Progenitor cell of endocrine pancreas (in vitro differentiated cells): Measurements from ENCODE around the gene ADARB1. TPM values are rescaled to one million over a fixed set of nuclear protein-coding genes. Genes with fewer than 3 reads are reported as not detected.

ENCODE experiments used
- DNase-seq: peaks from one replicate; pipeline ENCODE4 v3.0.0; 2021; ENCODE audit warnings: low spot score; ENCODE audit not compliant: unreplicated experiment
- H3K27ac Mint-ChIP-seq: 2 replicates; pipeline ENCODE4 v1.8.0; 2021; ENCODE audit warnings: mild to moderate bottlenecking, moderate library complexity, mixed read lengths
- H3K27me3 Mint-ChIP-seq: 2 replicates; pipeline ENCODE4 v1.8.0; 2021; ENCODE audit warnings: mixed read lengths
- H3K36me3 Mint-ChIP-seq: 2 replicates; pipeline ENCODE4 v1.8.0; 2022; ENCODE audit warnings: mixed read lengths; ENCODE audit not compliant: insufficient read depth
- H3K4me1 Mint-ChIP-seq: 2 replicates; pipeline ENCODE4 v1.8.0; 2021; ENCODE audit warnings: low read depth, mixed read lengths
- H3K4me3 Mint-ChIP-seq: 2 replicates; pipeline ENCODE4 v1.8.0; 2021; ENCODE audit warnings: low read depth, mild to moderate bottlenecking, moderate library complexity, mixed read lengths
- H3K9me3 Mint-ChIP-seq: 2 replicates; pipeline ENCODE4 v1.8.0; 2021; ENCODE audit warnings: low read depth, mixed read lengths
- total RNA-seq: library from RNA; stranded (reverse); gene quantifications from 2 replicates; pipeline ENCODE4 v1.2.1, GENCODE V29; 2021
- TF ChIP-seq, protein P1 (sequence below): fragments of 200-600 bp; sonication (generic); IDR thresholded peaks from one replicate; pipeline ENCODE4 v1.5.0; 2021; ENCODE audit warnings: antibody characterized with exemption, mild to moderate bottlenecking; ENCODE audit not compliant: unreplicated experiment

Gene ADARB1
- total RNA-seq, 1 donor from 2014 or later, result 19.1 TPM

DNA sequence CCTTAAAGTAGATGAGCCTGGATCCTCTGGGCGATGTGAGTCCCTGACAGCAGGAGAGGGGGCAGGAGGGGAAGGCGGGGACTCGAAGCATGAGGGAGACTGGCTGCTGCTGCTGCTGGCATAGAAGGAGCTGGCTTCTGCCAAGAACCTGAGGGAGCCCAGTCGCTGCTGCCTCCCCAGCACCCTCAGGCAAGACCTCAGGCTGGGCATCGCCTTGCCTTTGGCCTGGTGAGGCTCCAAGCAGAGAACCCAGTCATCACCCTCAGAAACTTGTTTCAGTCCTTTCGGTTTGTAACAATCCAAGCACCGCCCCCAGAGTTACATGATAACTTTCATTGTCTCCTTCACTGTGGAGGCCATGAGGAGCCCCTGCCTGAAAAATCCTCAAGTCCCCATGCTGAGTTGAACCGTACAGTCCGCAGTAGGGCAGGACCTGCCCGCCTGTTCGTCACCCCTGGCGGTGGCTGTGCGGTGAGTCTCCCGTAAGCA lies 174.6 kb downstream of the ADARB1 start:
- peaks cover 14% of the 10 kb centered on the region for H3K4me1 Mint-ChIP-seq
- H3K4me3 Mint-ChIP-seq, result peak overlapping the region; percentile 45
- peaks cover 6% of the 10 kb centered on the region for H3K9me3 Mint-ChIP-seq
- TF ChIP-seq, protein P1, sequence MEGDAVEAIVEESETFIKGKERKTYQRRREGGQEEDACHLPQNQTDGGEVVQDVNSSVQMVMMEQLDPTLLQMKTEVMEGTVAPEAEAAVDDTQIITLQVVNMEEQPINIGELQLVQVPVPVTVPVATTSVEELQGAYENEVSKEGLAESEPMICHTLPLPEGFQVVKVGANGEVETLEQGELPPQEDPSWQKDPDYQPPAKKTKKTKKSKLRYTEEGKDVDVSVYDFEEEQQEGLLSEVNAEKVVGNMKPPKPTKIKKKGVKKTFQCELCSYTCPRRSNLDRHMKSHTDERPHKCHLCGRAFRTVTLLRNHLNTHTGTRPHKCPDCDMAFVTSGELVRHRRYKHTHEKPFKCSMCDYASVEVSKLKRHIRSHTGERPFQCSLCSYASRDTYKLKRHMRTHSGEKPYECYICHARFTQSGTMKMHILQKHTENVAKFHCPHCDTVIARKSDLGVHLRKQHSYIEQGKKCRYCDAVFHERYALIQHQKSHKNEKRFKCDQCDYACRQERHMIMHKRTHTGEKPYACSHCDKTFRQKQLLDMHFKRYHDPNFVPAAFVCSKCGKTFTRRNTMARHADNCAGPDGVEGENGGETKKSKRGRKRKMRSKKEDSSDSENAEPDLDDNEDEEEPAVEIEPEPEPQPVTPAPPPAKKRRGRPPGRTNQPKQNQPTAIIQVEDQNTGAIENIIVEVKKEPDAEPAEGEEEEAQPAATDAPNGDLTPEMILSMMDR, result no peak
- H3K27ac Mint-ChIP-seq, result no peak overlapping the region
- H3K36me3 Mint-ChIP-seq, result no peaks in the 10 kb centered on the region
- peaks cover 11% of the 10 kb centered on the region for H3K27me3 Mint-ChIP-seq
- DNase-seq, result no peak

DNA sequence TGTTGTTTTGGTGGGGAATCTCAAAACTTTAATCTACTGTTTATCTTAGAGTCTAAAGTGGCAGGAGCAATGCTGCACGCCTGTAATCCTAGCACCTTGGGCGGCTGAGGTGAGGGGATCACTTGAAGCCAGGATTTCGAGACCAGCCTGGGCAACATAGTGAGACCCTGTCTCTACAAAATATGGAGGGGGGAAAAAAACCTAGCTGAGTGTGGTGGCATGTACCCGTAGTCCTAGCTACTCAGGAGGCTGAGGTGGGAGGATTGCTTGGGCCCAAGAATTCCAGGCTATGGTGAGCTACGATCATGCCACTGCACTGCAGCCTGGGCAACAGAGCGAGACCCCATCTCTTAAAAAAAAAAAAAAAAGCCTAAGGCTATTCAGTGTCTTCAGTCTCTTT lies 175.2 kb downstream of the ADARB1 start:
- DNase-seq, result no peak
- peaks cover 14% of the 10 kb centered on the region for H3K4me1 Mint-ChIP-seq
- H3K4me3 Mint-ChIP-seq, result no peak overlapping the region
- H3K9me3 Mint-ChIP-seq, result no peaks in the 10 kb centered on the region
- no peaks in the 10 kb centered on the region for H3K36me3 Mint-ChIP-seq
- peaks cover 9% of the 10 kb centered on the region for H3K27me3 Mint-ChIP-seq
- no peak overlapping the region for H3K27ac Mint-ChIP-seq
- TF ChIP-seq, protein P1, result no peak

DNA sequence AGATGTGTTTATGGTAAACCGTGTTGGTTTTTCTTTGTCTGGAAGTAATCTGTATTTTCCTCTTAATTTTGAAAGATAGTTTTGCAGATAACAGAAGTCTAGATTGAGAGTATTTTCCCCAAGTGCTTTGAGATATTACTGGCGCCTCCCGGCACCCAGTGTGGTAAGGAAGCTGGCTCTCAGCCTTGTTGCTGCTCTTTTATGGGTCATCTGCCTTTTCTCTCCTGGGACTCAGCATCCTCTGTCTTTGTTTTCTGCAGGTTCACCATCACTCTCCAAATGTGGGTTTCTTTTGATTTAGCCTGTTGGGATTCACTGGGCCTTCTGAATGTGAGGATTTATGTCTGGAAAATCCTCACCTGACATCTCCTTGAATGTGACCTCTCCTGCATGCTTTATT lies 175.9 kb downstream of the ADARB1 start:
- Mint-ChIP-seq H3K36me3 (no peaks in the 10 kb centered on the region), H3K27ac (no peak overlapping the region), H3K4me3 (no peak overlapping the region), H3K9me3 (no peaks in the 10 kb centered on the region), H3K4me1 (peaks cover 14% of the 10 kb centered on the region), H3K27me3 (peaks cover 13% of the 10 kb centered on the region)
- TF ChIP-seq, protein P1, result no peak
- DNase-seq, result no peak

GRCh38 chr21:45250914-45251634 lies 176.7 kb downstream of the ADARB1 start:
- no peaks in the 10 kb centered on the region for H3K36me3 Mint-ChIP-seq
- peaks cover 14% of the 10 kb centered on the region for H3K4me1 Mint-ChIP-seq
- peaks cover 13% of the 10 kb centered on the region for H3K27me3 Mint-ChIP-seq
- DNase-seq, result no peak
- TF ChIP-seq, protein P1, result no peak
- H3K4me3 Mint-ChIP-seq, result no peak overlapping the region
- no peak overlapping the region for H3K27ac Mint-ChIP-seq
- H3K9me3 Mint-ChIP-seq, result no peaks in the 10 kb centered on the region

DNA sequence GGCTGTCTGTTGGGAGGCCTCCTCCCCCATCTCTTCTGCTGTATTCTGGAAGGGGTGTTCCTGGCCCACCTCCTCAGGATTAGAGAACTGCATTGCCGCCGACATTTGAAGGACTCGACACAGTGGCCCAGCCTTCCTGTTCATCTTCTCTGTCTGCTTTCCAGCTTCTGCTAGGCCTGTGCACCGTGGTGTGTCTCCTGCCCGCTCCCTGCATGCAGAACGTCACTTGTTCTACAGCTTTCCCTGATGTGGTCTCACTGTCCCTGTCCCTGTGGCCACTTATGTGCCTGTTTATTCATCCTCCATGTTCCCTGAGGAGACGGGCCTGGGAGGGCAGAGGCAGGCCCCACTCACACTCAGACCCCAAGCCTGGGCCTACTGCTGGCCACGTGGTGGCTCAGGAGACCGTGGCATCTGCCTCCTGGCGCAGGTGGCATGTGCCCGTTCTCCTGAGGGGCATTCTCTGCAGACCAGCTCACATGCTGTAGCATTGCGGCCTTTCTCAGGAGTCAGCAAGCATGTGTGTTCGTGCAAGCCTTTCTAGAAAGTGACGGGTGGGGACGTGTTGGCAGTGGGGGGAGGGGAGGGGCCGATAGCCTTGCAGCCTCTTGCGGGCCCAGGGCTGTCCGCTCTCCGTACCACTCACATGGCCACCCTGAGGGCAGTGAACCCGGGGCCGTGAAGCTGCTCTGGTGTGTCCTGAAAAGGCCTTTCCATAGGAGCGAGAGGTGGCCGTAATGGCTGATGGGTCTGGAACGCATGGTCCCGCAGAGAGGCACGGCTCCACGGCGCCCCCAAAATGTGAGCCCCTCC lies 177.5 kb downstream of the ADARB1 start:
- TF ChIP-seq, protein P1, result no peak
- H3K4me1 Mint-ChIP-seq, result peaks cover 14% of the 10 kb centered on the region
- peaks cover 13% of the 10 kb centered on the region for H3K27me3 Mint-ChIP-seq

More for the DNA sequence above, 177.5 kb downstream of the ADARB1 start:
- no peaks in the 10 kb centered on the region for H3K9me3 Mint-ChIP-seq
- H3K36me3 Mint-ChIP-seq, result no peaks in the 10 kb centered on the region
- no peak overlapping the region for H3K4me3 Mint-ChIP-seq
- no peak overlapping the region for H3K27ac Mint-ChIP-seq
- DNase-seq, result peak; percentile 5
